Panc1 (cell line): Measurements from ENCODE around the gene MRPL18. TPM values are rescaled to one million over a fixed set of nuclear protein-coding genes. Genes with fewer than 3 reads are reported as not detected.

Source experiments
- ATAC-seq: fragments of 200-7000 bp; cut with Tn5 transposase; 2 replicates; pipeline ENCODE4 v1.9.1; 2020; ENCODE audit warnings: mild to moderate bottlenecking, moderate library complexity
- BruUV-seq: library from RNA; stranded (reverse); fragments of 400-500 nt; replicated peaks from 2 replicates; lab custom pipeline; 2021; lab: Mats Ljungman, UMichigan
- CTCF ChIA-PET: fragments of 300-600 bp; sonication (Branson Sonifier 250); formaldehyde crosslinking; loops from one replicate; lab custom pipeline; 2022; ENCODE audit warnings: antibody characterized with exemption; lab: Charles Lee
- POLR2A ChIA-PET: fragments of 300-600 bp; sonication (Branson Sonifier 250); formaldehyde crosslinking; loops from one replicate; lab custom pipeline; 2022; ENCODE audit warnings: antibody characterized with exemption; lab: Charles Lee
- DNase-seq: peaks from one replicate; pipeline ENCODE4 v3.0.0-alpha.2; 2010; ENCODE audit warnings: low read depth, low spot score
- H3K27ac ChIP-seq: 2 replicates; pipeline ENCODE4 v1.5.1; 2011; ENCODE audit warnings: mild to moderate bottlenecking, low read length, inconsistent platforms
- H3K27me3 ChIP-seq: fragments of 200-500 bp; sonication (Bioruptor generic); 2 replicates; pipeline ENCODE4 v1.6.0; 2014; ENCODE audit warnings: low read length, inconsistent platforms; ENCODE audit not compliant: control insufficient read depth, insufficient read depth
- H3K36me3 ChIP-seq: fragments of 200-500 bp; sonication (Bioruptor generic); 2 replicates; pipeline ENCODE4 v1.5.1; 2014; ENCODE audit warnings: inconsistent platforms, mild to moderate bottlenecking, low read length, moderate library complexity; ENCODE audit not compliant: control insufficient read depth, insufficient read depth
- H3K4me1 ChIP-seq: 2 replicates; pipeline ENCODE4 v1.5.1; 2011; ENCODE audit warnings: inconsistent platforms, mild to moderate bottlenecking, low read length, moderate library complexity; ENCODE audit not compliant: control insufficient read depth, insufficient read depth
- H3K4me3 ChIP-seq, 2 experiments: 2 replicates each; pipeline ENCODE4 v1.5.1; 2011 to 2012; ENCODE audit warnings: low read depth in 2 of 2, low read length in 2 of 2, mild to moderate bottlenecking in 2 of 2, inconsistent platforms in 1 of 2, moderate library complexity in 1 of 2
- H3K9me3 ChIP-seq: fragments of 200-500 bp; sonication (Bioruptor generic); 2 replicates; pipeline ENCODE4 v1.5.1; 2014; ENCODE audit warnings: low read depth, mild to moderate bottlenecking, inconsistent platforms, low read length, moderate library complexity; ENCODE audit not compliant: control insufficient read depth, insufficient read depth
- CTCF ChIP-seq: fragments of 450-650 bp; IDR thresholded peaks from 2 replicates; pipeline ENCODE4 v1.5.1; 2017; ENCODE audit warnings: mild to moderate bottlenecking
- POLR2AphosphoS5 ChIP-seq: IDR thresholded peaks from 2 replicates; pipeline ENCODE4 v1.6.1; 2012; ENCODE audit warnings: mild to moderate bottlenecking, low read depth, low read length, moderate library complexity
- REST ChIP-seq, 2 experiments: IDR thresholded peaks; 2 replicates each; pipeline ENCODE4 v1.6.1; 2011 to 2012; ENCODE audit warnings: low read depth in 2 of 2, control low read depth in 1 of 2, low read length in 1 of 2, mild to moderate bottlenecking in 1 of 2, moderate library complexity in 1 of 2; ENCODE audit not compliant: insufficient read depth in 1 of 2
- SIN3A ChIP-seq: IDR thresholded peaks from 2 replicates; pipeline ENCODE4 v1.6.1; 2012; ENCODE audit warnings: low read depth, mild to moderate bottlenecking, low read length, moderate library complexity, borderline replicate concordance; ENCODE audit not compliant: insufficient read depth
- TCF7L2 ChIP-seq: IDR thresholded peaks from 2 replicates; pipeline ENCODE4 v1.6.1; 2011; ENCODE audit warnings: mild to moderate bottlenecking, low read depth, low read length, inconsistent platforms
- in situ Hi-C: cut with HindIII; loops from 2 replicates; pipeline ENCODE4 v1.10.0; 2016; ENCODE audit warnings: low sequenced_read_pairs, low pct_unique_long_range_greater_than_20kb
- intact Hi-C: fragments of 100-400 bp; cut with micrococcal nuclease; formaldehyde crosslinking; loops from one replicate; pipeline ENCODE4 v1.10.0; 2022; ENCODE audit not compliant: unreplicated experiment
- total RNA-seq: library from RNA; stranded (reverse); gene quantifications from one replicate; pipeline ENCODE4 v1.2.1, GENCODE V29; 2021; ENCODE audit not compliant: unreplicated experiment

The MRPL18 gene
- total RNA-seq, 1 experiment from 2014 or later, result 98.4 TPM

GRCh38 chr6:159828074-159828473 is 37.8 kb downstream of the MRPL18 start:
- BruUV-seq, result no TSS peak
- in situ Hi-C loops (no loop called here), intact Hi-C loops (no loop called here)
- Histone ChIP-seq H3K4me3 (no peak overlapping the region), H3K36me3 (no peaks in the 10 kb centered on the region), H3K27ac (no peak overlapping the region), H3K4me1 (no peaks in the 10 kb centered on the region), H3K27me3 (no peaks in the 10 kb centered on the region; the same call in none of the 2 replicates), H3K9me3 (no peaks in the 10 kb centered on the region)
- ChIA-PET CTCF (no interaction called here), POLR2A (no interaction called here)
- TF ChIP-seq POLR2AphosphoS5, result no peak
- TF ChIP-seq CTCF, result no peak
- TF ChIP-seq REST (IDR thresholded peaks at IDR 0.05; ENCODE audit: insufficient read depth in 1 of 2, low read depth in 2 of 2, low read length in 1 of 2), result no peak
- no peak for TF ChIP-seq SIN3A
- no peak for TF ChIP-seq TCF7L2
- DNase-seq (no peak), ATAC-seq (no peak)

- Histone ChIP-seq H3K27ac (no peak overlapping the region), H3K4me1 (no peaks in the 10 kb centered on the region), H3K27me3 (no peaks in the 10 kb centered on the region; the same call in none of the 2 replicates), H3K4me3 (no peak overlapping the region), H3K36me3 (no peaks in the 10 kb centered on the region), H3K9me3 (no peaks in the 10 kb centered on the region)
- ChIA-PET CTCF (no interaction called here), POLR2A (interaction anchor here (0.6 kb wide), 2 partner anchors 56 to 154 kb away, joined by 5 to 8 read pairs; no protein-coding TSS in a partner anchor)
- no TSS peak for BruUV-seq
- in situ Hi-C loops (no loop called here), intact Hi-C loops (no loop called here)
- TF ChIP-seq CTCF (no peak), SIN3A (no peak), TCF7L2 (no peak), POLR2AphosphoS5 (no peak)
- DNase-seq (no peak), ATAC-seq (no peak)
These were observed 39.3 kb downstream of the MRPL18 start for GRCh38 chr6:159829526-159829925.
